ENCODE results near the gene LRRC9.
A peak's percentile ranks its signal among the peaks of the same experiment; 100 is the strongest.

Gene LRRC9

DNA sequence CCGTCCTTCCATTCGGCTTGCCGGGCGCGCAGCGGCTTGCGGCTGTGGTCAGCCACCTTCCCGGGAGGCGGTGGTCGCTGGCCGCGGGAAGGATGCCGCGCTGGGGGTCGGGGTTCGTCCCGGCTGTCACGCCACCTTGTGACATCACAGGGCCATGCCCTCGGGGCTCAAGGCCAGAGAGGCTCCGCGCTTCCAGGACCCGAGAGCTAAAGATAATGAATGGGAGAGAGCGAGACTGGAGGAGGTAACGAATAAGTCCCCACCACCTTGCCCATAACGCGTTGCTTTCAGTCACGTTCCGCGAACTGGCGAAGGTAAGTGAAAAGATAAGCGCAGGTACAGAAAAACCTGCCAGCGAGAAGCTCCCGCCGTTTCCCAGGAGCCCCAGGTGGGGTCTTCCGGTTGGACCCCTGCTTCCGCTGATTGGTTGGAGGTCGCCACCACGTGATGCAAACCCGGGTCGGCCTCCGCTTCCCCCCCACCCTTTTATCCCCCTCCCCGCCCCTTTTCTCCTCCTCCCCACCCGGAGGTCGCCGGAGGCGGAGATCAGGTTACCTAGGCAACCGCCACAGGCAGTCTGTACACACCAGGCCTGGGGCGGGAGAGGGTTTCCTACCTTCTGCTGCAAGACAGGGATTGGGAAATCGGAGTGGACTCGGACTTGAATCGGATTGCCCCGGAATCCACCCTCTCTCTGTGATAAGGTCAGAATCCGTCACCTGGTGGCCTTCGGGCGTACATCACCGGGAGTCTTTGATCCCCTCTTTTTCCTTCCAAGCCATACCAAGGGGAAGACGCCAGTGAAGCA lies at the start of gene LRRC9:
LRRC9 (plus strand) TSS at position 575 of the 808 bp plus-strand sequence.
- H3K27ac ChIP-seq = no peak within 1 kb of the TSS
- TF ChIP-seq, protein P1, sequence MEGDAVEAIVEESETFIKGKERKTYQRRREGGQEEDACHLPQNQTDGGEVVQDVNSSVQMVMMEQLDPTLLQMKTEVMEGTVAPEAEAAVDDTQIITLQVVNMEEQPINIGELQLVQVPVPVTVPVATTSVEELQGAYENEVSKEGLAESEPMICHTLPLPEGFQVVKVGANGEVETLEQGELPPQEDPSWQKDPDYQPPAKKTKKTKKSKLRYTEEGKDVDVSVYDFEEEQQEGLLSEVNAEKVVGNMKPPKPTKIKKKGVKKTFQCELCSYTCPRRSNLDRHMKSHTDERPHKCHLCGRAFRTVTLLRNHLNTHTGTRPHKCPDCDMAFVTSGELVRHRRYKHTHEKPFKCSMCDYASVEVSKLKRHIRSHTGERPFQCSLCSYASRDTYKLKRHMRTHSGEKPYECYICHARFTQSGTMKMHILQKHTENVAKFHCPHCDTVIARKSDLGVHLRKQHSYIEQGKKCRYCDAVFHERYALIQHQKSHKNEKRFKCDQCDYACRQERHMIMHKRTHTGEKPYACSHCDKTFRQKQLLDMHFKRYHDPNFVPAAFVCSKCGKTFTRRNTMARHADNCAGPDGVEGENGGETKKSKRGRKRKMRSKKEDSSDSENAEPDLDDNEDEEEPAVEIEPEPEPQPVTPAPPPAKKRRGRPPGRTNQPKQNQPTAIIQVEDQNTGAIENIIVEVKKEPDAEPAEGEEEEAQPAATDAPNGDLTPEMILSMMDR (IDR thresholded peaks at IDR 0.05) = no peak
- TF ChIP-seq ZFX (IDR thresholded peaks at IDR 0.05; ENCODE audit: borderline replicate concordance) = no peak

DNA sequence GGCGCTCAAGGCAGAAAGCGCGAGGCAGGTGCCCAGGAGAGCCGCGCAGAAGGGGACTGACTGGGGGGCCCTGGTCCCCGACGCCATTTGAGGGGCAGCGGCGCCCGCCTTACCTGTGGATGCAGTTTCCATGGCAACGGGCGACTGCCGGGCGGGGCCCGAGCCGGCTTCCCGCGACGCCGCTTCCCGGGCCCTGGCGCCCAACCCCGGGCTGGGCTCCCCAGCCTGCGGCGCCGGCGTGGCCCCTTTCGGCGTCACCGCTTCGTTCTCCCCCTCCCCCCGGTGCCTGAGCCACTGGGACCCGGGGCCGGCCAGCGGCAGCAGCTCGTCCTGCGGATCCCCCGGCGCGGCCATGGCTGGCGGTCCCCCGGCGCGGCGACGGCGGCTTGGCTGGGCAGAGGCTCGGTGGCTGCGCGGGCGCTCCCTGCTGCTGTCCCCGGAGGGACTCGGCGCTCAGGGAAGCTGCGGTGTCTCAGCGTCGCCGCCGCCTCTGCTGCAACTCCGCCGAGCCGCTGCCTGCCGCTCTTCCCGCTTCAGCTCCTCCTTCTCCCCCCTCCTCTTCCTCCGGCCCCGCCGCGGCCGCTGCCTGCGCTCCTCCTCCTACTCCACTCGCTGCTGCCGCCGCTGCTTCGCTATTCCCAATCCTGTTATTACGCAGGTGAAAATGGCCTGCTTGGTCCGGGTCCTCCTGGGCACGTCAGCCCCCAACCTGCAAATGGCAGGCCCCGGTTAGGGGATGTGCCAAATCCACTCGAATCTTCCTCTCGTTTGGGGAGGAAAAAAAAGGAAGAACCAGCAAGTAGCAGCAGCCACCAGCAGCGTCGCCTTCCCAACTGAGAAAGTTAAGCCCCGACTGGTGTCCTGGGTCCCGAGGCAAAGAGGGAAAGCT lies 49.4 kb upstream of the LRRC9 start, which contains the start of gene RTN1:
RTN1 (minus strand) TSS at position 500 of the 889 bp plus-strand sequence; CDS start at position 354, 146 bp downstream.
- TF ChIP-seq, protein P1 (IDR thresholded peaks at IDR 0.05) = peak; percentile 25
- no peak for TF ChIP-seq ZFX (IDR thresholded peaks at IDR 0.05; ENCODE audit: borderline replicate concordance)
- H3K27ac ChIP-seq = peak within 1 kb of the TSS; percentile 53

DNA sequence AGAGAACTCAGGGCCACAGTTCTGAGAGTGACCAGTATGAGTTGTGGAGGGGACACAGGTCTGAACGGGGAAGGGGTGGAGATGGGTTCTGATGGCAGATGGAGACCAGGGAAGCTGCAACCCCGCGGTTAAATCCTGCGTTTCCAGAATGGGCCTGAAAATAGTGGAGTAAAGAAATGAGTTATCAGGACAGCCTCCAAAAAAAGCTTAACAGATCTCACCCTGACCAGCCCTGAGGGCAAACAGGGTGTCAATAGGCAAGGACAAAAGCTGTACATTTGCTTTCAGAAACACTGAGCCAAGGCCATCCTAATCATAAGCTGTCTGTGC lies 48.8 kb upstream of the LRRC9 start:
- peak overlapping the region; percentile 53 for H3K27ac ChIP-seq
- TF ChIP-seq ZFX (IDR thresholded peaks at IDR 0.05; ENCODE audit: borderline replicate concordance) = no peak
- TF ChIP-seq, protein P1 (IDR thresholded peaks at IDR 0.05) = no peak

DNA sequence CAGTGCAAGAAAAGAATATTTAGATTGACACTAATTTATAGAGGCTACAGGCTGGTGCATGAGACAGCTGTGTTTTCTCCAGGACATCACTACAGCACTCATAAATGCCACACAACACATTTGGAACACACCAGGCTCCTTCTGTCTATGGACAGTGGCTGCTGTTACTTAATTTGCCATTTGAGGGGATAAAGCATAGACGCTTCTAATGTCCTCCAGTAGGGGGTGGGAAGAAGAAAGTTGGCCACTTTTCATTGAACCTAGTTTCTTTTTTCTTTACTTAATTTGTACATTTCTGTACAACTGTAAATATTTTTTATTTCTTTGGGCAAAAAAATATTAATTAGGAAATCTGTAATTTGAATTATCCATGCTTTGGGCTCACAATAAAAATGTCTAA lies 37.0 kb upstream of the LRRC9 start:
- TF ChIP-seq, protein P1 (IDR thresholded peaks at IDR 0.05) = peak; percentile 37
- TF ChIP-seq ZFX (IDR thresholded peaks at IDR 0.05; ENCODE audit: borderline replicate concordance) = no peak
- no peak overlapping the region for H3K27ac ChIP-seq

DNA sequence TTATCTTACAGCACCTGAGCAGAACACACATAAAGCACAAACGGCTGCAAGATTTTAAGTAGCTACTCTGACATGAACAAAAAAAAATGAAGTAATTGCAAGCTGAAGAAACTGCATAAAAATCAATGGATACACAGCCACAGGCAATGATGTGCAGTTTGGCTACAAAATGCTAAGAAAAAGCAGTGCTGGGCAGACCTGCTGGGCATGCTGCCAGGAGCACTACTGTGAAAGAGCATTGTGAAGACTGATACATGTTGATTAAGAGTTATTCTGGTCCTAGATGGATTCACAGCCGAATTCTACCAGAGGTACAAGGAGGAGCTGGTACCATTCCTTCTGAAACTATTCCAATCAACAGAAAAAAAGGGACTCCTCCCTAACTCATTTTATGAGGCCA lies 29.3 kb upstream of the LRRC9 start:
- no peak overlapping the region for H3K27ac ChIP-seq
- no peak for TF ChIP-seq ZFX (IDR thresholded peaks at IDR 0.05; ENCODE audit: borderline replicate concordance)
- TF ChIP-seq, protein P1 (IDR thresholded peaks at IDR 0.05) = no peak

DNA sequence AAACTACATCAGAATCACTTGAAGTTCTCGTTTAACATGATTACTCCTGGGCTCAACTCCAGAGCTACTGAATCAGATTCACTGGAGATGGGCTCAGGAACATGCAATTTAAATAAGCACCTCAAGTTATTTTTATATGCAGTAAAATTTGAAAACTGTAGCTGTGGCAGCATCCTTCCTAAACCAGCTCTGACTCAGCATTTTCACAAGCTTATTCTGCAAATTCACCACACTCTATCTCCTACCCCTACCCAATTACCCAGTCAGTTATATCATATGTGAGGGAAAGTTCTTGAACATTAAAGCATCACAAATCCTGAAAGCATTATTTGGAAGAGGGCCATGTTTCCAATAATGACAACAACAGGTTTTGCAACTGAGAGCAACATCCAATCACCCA lies 24.2 kb upstream of the LRRC9 start:
- no peak overlapping the region for H3K27ac ChIP-seq
- TF ChIP-seq ZFX (IDR thresholded peaks at IDR 0.05; ENCODE audit: borderline replicate concordance) = no peak
- TF ChIP-seq, protein P1 (IDR thresholded peaks at IDR 0.05) = no peak

Data from 22Rv1 (cell line).